HepG2 (cell line): ENCODE data around the gene TAF1B. TPM values are rescaled to one million over a fixed set of nuclear protein-coding genes. Genes with fewer than 3 reads are reported as not detected.

ENCODE experiments used
- CREB3 ChIP-seq: sonication (generic); formaldehyde crosslinking; IDR thresholded peaks from 2 replicates; pipeline ENCODE4 v1.5.0; 2020; ENCODE audit warnings: missing genetic modification reagents
- HNRNPK ChIP-seq: fragments of 200-400 bp; formaldehyde crosslinking; IDR thresholded peaks from 2 replicates; pipeline ENCODE4 v1.6.1; 2018; ENCODE audit warnings: low read length, low read depth, moderate library complexity, mild to moderate bottlenecking; ENCODE audit not compliant: poor library complexity, severe bottlenecking
- IKZF5 ChIP-seq: IDR thresholded peaks from 2 replicates; pipeline ENCODE4 v1.6.1; 2018; ENCODE audit warnings: missing genetic modification reagents, mild to moderate bottlenecking, missing compliant biosample characterization
- IRX3 ChIP-seq: sonication (generic); formaldehyde crosslinking; IDR thresholded peaks from 2 replicates; pipeline ENCODE4 v1.8.1; 2023; ENCODE audit warnings: mild to moderate bottlenecking, low read depth, missing genetic modification reagents, borderline replicate concordance
- PHF5A ChIP-seq: IDR thresholded peaks from one replicate; pipeline ENCODE4 v1.6.1; 2018; ENCODE audit warnings: low read depth, missing genetic modification reagents; ENCODE audit not compliant: unreplicated experiment
- REST ChIP-seq, 2 experiments: IDR thresholded peaks; 2 replicates each; pipeline ENCODE4 v1.6.1; 2011 to 2012; ENCODE audit warnings: low read length in 2 of 2, borderline replicate concordance in 1 of 2, low read depth in 1 of 2, mild to moderate bottlenecking in 1 of 2, moderate library complexity in 1 of 2
- TOPORS ChIP-seq: sonication (generic); formaldehyde crosslinking; IDR thresholded peaks from 2 replicates; pipeline ENCODE4 v1.8.0; 2023; ENCODE audit warnings: mild to moderate bottlenecking, missing genetic modification reagents
- ZBTB25 ChIP-seq: IDR thresholded peaks from 2 replicates; pipeline ENCODE4 v1.6.1; 2018; ENCODE audit warnings: missing genetic modification reagents
- ZBTB38 ChIP-seq: sonication (generic); formaldehyde crosslinking; IDR thresholded peaks from 2 replicates; pipeline ENCODE4 v1.5.1; 2020; ENCODE audit warnings: mild to moderate bottlenecking, missing genetic modification reagents
- ZC3H4 ChIP-seq: sonication (generic); formaldehyde crosslinking; IDR thresholded peaks from 2 replicates; pipeline ENCODE4 v1.4.0; 2020; ENCODE audit warnings: missing genetic modification reagents, borderline replicate concordance
- ZFAT ChIP-seq: sonication (generic); formaldehyde crosslinking; conservative IDR thresholded peaks from 2 replicates; pipeline ENCODE4 v1.8.1; 2023; ENCODE audit warnings: missing genetic modification reagents, inconsistent platforms
- ZFP1 ChIP-seq: IDR thresholded peaks from 2 replicates; pipeline ENCODE4 v1.6.1; 2016
- ZNF20 ChIP-seq: sonication (generic); formaldehyde crosslinking; IDR thresholded peaks from 2 replicates; pipeline ENCODE4 v1.4.0; 2020; ENCODE audit warnings: mild to moderate bottlenecking, moderate library complexity, missing genetic modification reagents
- ZNF224 ChIP-seq: sonication (generic); formaldehyde crosslinking; IDR thresholded peaks from 2 replicates; pipeline ENCODE4 v1.5.0; 2020; ENCODE audit warnings: mild to moderate bottlenecking, missing genetic modification reagents
- ZNF362 ChIP-seq: sonication (generic); formaldehyde crosslinking; IDR thresholded peaks from 2 replicates; pipeline ENCODE4 v1.4.0; 2020; ENCODE audit warnings: missing genetic modification reagents, mild to moderate bottlenecking, borderline replicate concordance
- ZNF569 ChIP-seq: sonication (generic); formaldehyde crosslinking; IDR thresholded peaks from 2 replicates; pipeline ENCODE4 v1.5.0; 2020; ENCODE audit warnings: mild to moderate bottlenecking, missing genetic modification reagents, moderate library complexity, borderline replicate concordance
- ZNF615 ChIP-seq: sonication (generic); formaldehyde crosslinking; IDR thresholded peaks from 2 replicates; pipeline ENCODE4 v1.5.0; 2020; ENCODE audit warnings: mild to moderate bottlenecking, missing genetic modification reagents, borderline replicate concordance
- ZNF644 ChIP-seq: IDR thresholded peaks from 2 replicates; pipeline ENCODE4 v1.6.1; 2016; ENCODE audit warnings: low read depth
- ZNF747 ChIP-seq: sonication (generic); formaldehyde crosslinking; IDR thresholded peaks from 2 replicates; pipeline ENCODE4 v1.8.1; 2023; ENCODE audit warnings: missing genetic modification reagents, mild to moderate bottlenecking, borderline replicate concordance
- ZNF75D ChIP-seq: sonication (generic); formaldehyde crosslinking; IDR thresholded peaks from 2 replicates; pipeline ENCODE4 v1.8.1; 2023; ENCODE audit warnings: missing genetic modification reagents, mild to moderate bottlenecking, borderline replicate concordance
- ZNF768 ChIP-seq: sonication (generic); formaldehyde crosslinking; IDR thresholded peaks from 2 replicates; pipeline ENCODE4 v1.4.0; 2020; ENCODE audit warnings: missing genetic modification reagents
- ZNF780A ChIP-seq: sonication (generic); formaldehyde crosslinking; IDR thresholded peaks from 2 replicates; pipeline ENCODE4 v1.8.0; 2022; ENCODE audit warnings: mild to moderate bottlenecking, missing genetic modification reagents, moderate library complexity
- polyA plus RNA-seq, 8 experiments: library from polyadenylated mRNA; depleted of rRNA in 3 of 8; stranded (reverse) in 7 of 8; unstranded in 1 of 8; fragments of >200 nt; fragmentation: Illumina TruSeq in 4 of 8; extraction: Trizol in 4 of 8; gene quantifications; 2 replicates each; pipeline versions ENCODE4 v1.2.1 to v1.2.3, GENCODE V29; 2011 to 2016; ENCODE audit warnings: low read depth in 4 of 8, missing spikeins in 1 of 8, mixed read lengths in 1 of 8; ENCODE audit not compliant: insufficient read depth in 1 of 8
- total RNA-seq, 5 experiments: library from RNA; depleted of rRNA; stranded (reverse); fragments of >200 nt; fragmentation: Illumina TruSeq; extraction: Trizol; gene quantifications; 2 replicates each; pipeline ENCODE4 v1.2.3, GENCODE V29; 2016; ENCODE audit warnings: low read depth in 1 of 5

TAF1B gene
- total and polyA plus RNA-seq, 2 of the 13 experiments (the other 11 are each of a cell fraction or from before 2014, with no cell fraction given) = 13.3 to 27.7 TPM

GRCh38 chr2:9813312-9814128 is 29.8 kb upstream of the TAF1B start (continued):
- no peak for TF ChIP-seq IKZF5 (CRISPR knock-in tag)
- no peak for TF ChIP-seq ZBTB38 (CRISPR knock-in tag)
- no peak for TF ChIP-seq ZNF569 (CRISPR knock-in tag)
- TF ChIP-seq ZFAT (CRISPR knock-in tag) = no peak
- TF ChIP-seq HNRNPK = no peak
- no peak for TF ChIP-seq ZNF780A (CRISPR knock-in tag)
- TF ChIP-seq ZNF20 = no peak
- no peak for TF ChIP-seq IRX3
- 0 out of 2 replicates have a peak, but pooled peaks have one; percentile 32 for TF ChIP-seq ZBTB25
- no peak for TF ChIP-seq TOPORS (CRISPR knock-in tag)
- TF ChIP-seq ZNF75D (CRISPR knock-in tag) = no peak
- no peak for TF ChIP-seq REST (IDR thresholded peaks at IDR 0.05; ENCODE audit: borderline replicate concordance in 1 of 2, low read depth in 1 of 2, low read length in 2 of 2)
- TF ChIP-seq ZNF768 (CRISPR knock-in tag) = peak; percentile 77; the same call in 1 of the 2 replicates
- TF ChIP-seq ZFP1 (CRISPR knock-in tag) = no peak
- no peak for TF ChIP-seq ZNF362 (CRISPR knock-in tag)
- no peak for TF ChIP-seq PHF5A (CRISPR knock-in tag)
- no peak for TF ChIP-seq ZC3H4
- TF ChIP-seq ZNF747 (CRISPR knock-in tag) = no peak
- no peak for TF ChIP-seq ZNF615 (CRISPR knock-in tag)
- 0 out of 2 replicates have a peak, but pooled peaks have one; percentile 30 for TF ChIP-seq ZNF224 (CRISPR knock-in tag)
- TF ChIP-seq CREB3 = no peak
- TF ChIP-seq ZNF644 (CRISPR knock-in tag) = no peak
